ENCODE results near the gene ZNF511.

ZNF511 gene

GRCh38 chr10:133355991-133356390 lies 47.3 kb downstream of the ZNF511 start:
- Histone ChIP-seq H3K23ac (ENCODE audit: low read length) (no peak overlapping the region), H3K79me2 (ENCODE audit: control insufficient read depth, insufficient read depth, low read length, poor library complexity) (peaks cover 4% of the 10 kb centered on the region), H3K18ac (ENCODE audit: low read length) (no peak overlapping the region), H3K9me3 (ENCODE audit: insufficient read depth, low read depth, low read length) (no peaks in the 10 kb centered on the region), H2AFZ (ENCODE audit: insufficient read depth, low read length, poor library complexity) (no peak overlapping the region), H3K14ac (ENCODE audit: low read length) (no peak overlapping the region), H3K4me2 (ENCODE audit: low read length) (no peak overlapping the region), H2AK5ac (ENCODE audit: low read length) (no peak overlapping the region), H3K4me1 (ENCODE audit: control insufficient read depth in 1 of 2, insufficient read depth in 2 of 2, low read length in 2 of 2) (peaks cover 8 to 9% of the 10 kb centered on the region in 2 experiments), H3K27ac (ENCODE audit: low read depth, low read length) (no peak overlapping the region), H2BK120ac (ENCODE audit: insufficient read depth, low read length, poor library complexity) (no peak overlapping the region), H3K4ac (ENCODE audit: low read depth, low read length) (no peak overlapping the region), H3K36me3 (ENCODE audit: control insufficient read depth in 1 of 2, insufficient read depth in 2 of 2, low read length in 2 of 2) (peaks cover 4% of the 10 kb centered on the region in 2 experiments), H3K27me3 (ENCODE audit: insufficient read depth, low read length) (no peaks in the 10 kb centered on the region), H2BK5ac (ENCODE audit: low read depth, low read length, poor library complexity) (no peak overlapping the region), H3K79me1 (ENCODE audit: low read length) (peaks cover 6% of the 10 kb centered on the region), H4K91ac (ENCODE audit: low read depth, low read length) (no peak overlapping the region), H3K4me3 (ENCODE audit: low read depth, low read length) (no peak overlapping the region), H2BK12ac (ENCODE audit: low read length) (no peak overlapping the region), H3K9ac (ENCODE audit: low read length) (no peak overlapping the region), H4K12ac (ENCODE audit: low read depth, low read length) (no peak overlapping the region), H4K8ac (ENCODE audit: low read depth, low read length) (no peak overlapping the region)
- no CpG with 5 or more reads among the region's 3 CpGs for WGBS (ENCODE audit: extremely low coverage, insufficient coverage, insufficient read length)
- DNase-seq = no peak

GRCh38 chr10:133356549-133357284 lies 48.0 kb downstream of the ZNF511 start:
- DNase-seq = no peak
- peak overlapping the region; percentile 60 for H3K14ac ChIP-seq (ENCODE audit: low read length)

GRCh38 chr10:133357285-133358161 lies 48.8 kb downstream of the ZNF511 start, which contains the start of gene FUOM:
Gene FUOM (minus strand): TSS chr10:133358019. CDS start chr10:133358007, 12 bp downstream.
- peak within 1 kb of the TSS; percentile 10 for H2AK5ac ChIP-seq (ENCODE audit: low read length)
- no peak within 1 kb of the TSS for H3K4ac ChIP-seq (ENCODE audit: low read depth, low read length)
- peaks cover 8 to 9% of the 10 kb centered on the region in 2 experiments for H3K4me1 ChIP-seq (ENCODE audit: control insufficient read depth in 1 of 2, insufficient read depth in 2 of 2, low read length in 2 of 2)
- peak within 1 kb of the TSS; percentile 76 for H3K14ac ChIP-seq (ENCODE audit: low read length)
- H4K12ac ChIP-seq (ENCODE audit: low read depth, low read length) = peak within 1 kb of the TSS; percentile 47
- H2BK120ac ChIP-seq (ENCODE audit: insufficient read depth, low read length, poor library complexity) = peak within 1 kb of the TSS; percentile 65
- peak within 1 kb of the TSS; percentile 85 for H3K18ac ChIP-seq (ENCODE audit: low read length)
- H3K4me2 ChIP-seq (ENCODE audit: low read length) = peak within 1 kb of the TSS; percentile 76
- H3K27ac ChIP-seq (ENCODE audit: low read depth, low read length) = no peak within 1 kb of the TSS
- peaks cover 4% of the 10 kb centered on the region for H3K79me2 ChIP-seq (ENCODE audit: control insufficient read depth, insufficient read depth, low read length, poor library complexity)
- H3K4me3 ChIP-seq (ENCODE audit: low read depth, low read length) = peak within 1 kb of the TSS; percentile 74
- WGBS (ENCODE audit: extremely low coverage, insufficient coverage, insufficient read length) = no CpG with 5 or more reads among the region's 83 CpGs
- no peak within 1 kb of the TSS for H2BK12ac ChIP-seq (ENCODE audit: low read length)
- no peak within 1 kb of the TSS for H3K23ac ChIP-seq (ENCODE audit: low read length)
- peak within 1 kb of the TSS; percentile 63 for H3K9ac ChIP-seq (ENCODE audit: low read length)
- H2BK5ac ChIP-seq (ENCODE audit: low read depth, low read length, poor library complexity) = no peak within 1 kb of the TSS
- H3K36me3 ChIP-seq (ENCODE audit: control insufficient read depth in 1 of 2, insufficient read depth in 2 of 2, low read length in 2 of 2) = peaks cover 11 to 14% of the 10 kb centered on the region in 2 experiments
- peak within 1 kb of the TSS; percentile 90 for H4K8ac ChIP-seq (ENCODE audit: low read depth, low read length)
- peak within 1 kb of the TSS; percentile 76 for H4K91ac ChIP-seq (ENCODE audit: low read depth, low read length)
- H3K9me3 ChIP-seq (ENCODE audit: insufficient read depth, low read depth, low read length) = peaks cover 2% of the 10 kb centered on the region
- H3K79me1 ChIP-seq (ENCODE audit: low read length) = peaks cover 6% of the 10 kb centered on the region
- DNase-seq = peak in 1 of 2 donors; percentile 17
- peak within 1 kb of the TSS; percentile 51 for H2AFZ ChIP-seq (ENCODE audit: insufficient read depth, low read length, poor library complexity)
- no peaks in the 10 kb centered on the region for H3K27me3 ChIP-seq (ENCODE audit: insufficient read depth, low read length)

More at GRCh38 chr10:133356549-133357284, 48.0 kb downstream of the ZNF511 start:
- Histone ChIP-seq H4K12ac (ENCODE audit: low read depth, low read length) (no peak overlapping the region), H3K4me1 (ENCODE audit: control insufficient read depth in 1 of 2, insufficient read depth in 2 of 2, low read length in 2 of 2) (peaks cover 8 to 9% of the 10 kb centered on the region in 2 experiments), H2AK5ac (ENCODE audit: low read length) (peak overlapping the region; percentile 10), H3K79me1 (ENCODE audit: low read length) (peaks cover 6% of the 10 kb centered on the region), H3K18ac (ENCODE audit: low read length) (peak overlapping the region; percentile 22), H2BK5ac (ENCODE audit: low read depth, low read length, poor library complexity) (no peak overlapping the region), H2AFZ (ENCODE audit: insufficient read depth, low read length, poor library complexity) (peak overlapping the region; percentile 51), H4K8ac (ENCODE audit: low read depth, low read length) (peak overlapping the region; percentile 2), H3K9me3 (ENCODE audit: insufficient read depth, low read depth, low read length) (peaks cover under 1% of the 10 kb centered on the region), H3K9ac (ENCODE audit: low read length) (no peak overlapping the region), H3K79me2 (ENCODE audit: control insufficient read depth, insufficient read depth, low read length, poor library complexity) (peaks cover 4% of the 10 kb centered on the region), H3K27me3 (ENCODE audit: insufficient read depth, low read length) (no peaks in the 10 kb centered on the region), H4K91ac (ENCODE audit: low read depth, low read length) (peak overlapping the region; percentile 76), H3K4ac (ENCODE audit: low read depth, low read length) (no peak overlapping the region), H2BK12ac (ENCODE audit: low read length) (no peak overlapping the region), H3K36me3 (ENCODE audit: control insufficient read depth in 1 of 2, insufficient read depth in 2 of 2, low read length in 2 of 2) (peaks cover 4 to 6% of the 10 kb centered on the region in 2 experiments), H3K4me2 (ENCODE audit: low read length) (peak overlapping the region; percentile 76), H3K4me3 (ENCODE audit: low read depth, low read length) (peak overlapping the region; percentile 74), H3K27ac (ENCODE audit: low read depth, low read length) (no peak overlapping the region), H2BK120ac (ENCODE audit: insufficient read depth, low read length, poor library complexity) (no peak overlapping the region), H3K23ac (ENCODE audit: low read length) (no peak overlapping the region)
- no CpG with 5 or more reads among the region's 27 CpGs for WGBS (ENCODE audit: extremely low coverage, insufficient coverage, insufficient read length)

DNA sequence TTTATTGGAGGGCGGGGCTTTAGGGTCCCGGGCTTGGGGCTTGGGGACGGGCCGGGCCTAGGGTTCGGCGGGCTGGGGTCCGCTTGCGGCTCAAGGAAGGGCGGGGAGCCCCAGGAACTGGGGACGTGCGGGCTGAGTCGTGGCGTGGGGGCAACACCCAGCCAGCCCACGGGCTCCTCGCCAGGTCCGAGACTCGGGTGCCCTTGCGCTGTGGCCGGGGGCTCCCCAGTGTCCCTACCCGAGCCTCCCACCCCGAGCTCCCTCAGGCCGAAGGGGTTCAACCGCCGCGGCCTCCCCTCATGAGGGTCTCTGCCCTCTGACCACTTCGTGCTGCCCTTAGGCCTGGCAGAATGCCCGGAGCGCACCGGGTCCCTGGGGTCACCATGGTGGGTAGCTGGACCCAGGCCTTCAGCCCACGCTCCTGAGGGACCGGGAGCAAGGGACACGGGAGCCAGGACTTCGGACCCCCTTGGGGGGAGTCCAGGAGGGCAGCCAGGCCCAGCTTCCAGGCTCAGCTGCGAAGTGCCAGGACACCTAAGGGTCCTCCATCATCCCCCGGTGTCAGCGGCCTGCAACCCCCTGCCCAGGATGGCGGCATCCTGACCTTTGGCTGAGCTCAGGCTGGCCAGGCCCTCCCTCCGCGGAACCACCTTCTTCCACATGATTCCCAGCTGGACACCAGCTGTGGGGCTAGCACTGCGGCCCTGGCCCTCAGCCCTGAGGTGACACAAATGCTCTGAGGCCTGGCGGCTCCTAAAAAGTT lies 49.6 kb downstream of the ZNF511 start:
- Histone ChIP-seq H2BK120ac (ENCODE audit: insufficient read depth, low read length, poor library complexity) (no peak overlapping the region), H2AK5ac (ENCODE audit: low read length) (no peak overlapping the region), H3K14ac (ENCODE audit: low read length) (no peak overlapping the region), H3K79me1 (ENCODE audit: low read length) (peaks cover 6% of the 10 kb centered on the region), H2BK12ac (ENCODE audit: low read length) (no peak overlapping the region), H3K4me3 (ENCODE audit: low read depth, low read length) (no peak overlapping the region), H3K9ac (ENCODE audit: low read length) (no peak overlapping the region), H4K8ac (ENCODE audit: low read depth, low read length) (no peak overlapping the region), H3K36me3 (ENCODE audit: control insufficient read depth in 1 of 2, insufficient read depth in 2 of 2, low read length in 2 of 2) (peaks cover 19 to 20% of the 10 kb centered on the region in 2 experiments), H4K12ac (ENCODE audit: low read depth, low read length) (no peak overlapping the region), H3K27me3 (ENCODE audit: insufficient read depth, low read length) (no peaks in the 10 kb centered on the region), H3K4me2 (ENCODE audit: low read length) (no peak overlapping the region), H3K23ac (ENCODE audit: low read length) (no peak overlapping the region), H2AFZ (ENCODE audit: insufficient read depth, low read length, poor library complexity) (no peak overlapping the region), H3K4ac (ENCODE audit: low read depth, low read length) (no peak overlapping the region), H3K9me3 (ENCODE audit: insufficient read depth, low read depth, low read length) (peaks cover 2% of the 10 kb centered on the region), H4K91ac (ENCODE audit: low read depth, low read length) (no peak overlapping the region), H3K4me1 (ENCODE audit: control insufficient read depth in 1 of 2, insufficient read depth in 2 of 2, low read length in 2 of 2) (peaks cover 8 to 9% of the 10 kb centered on the region in 2 experiments), H3K18ac (ENCODE audit: low read length) (no peak overlapping the region), H3K79me2 (ENCODE audit: control insufficient read depth, insufficient read depth, low read length, poor library complexity) (peaks cover 4% of the 10 kb centered on the region), H3K27ac (ENCODE audit: low read depth, low read length) (no peak overlapping the region), H2BK5ac (ENCODE audit: low read depth, low read length, poor library complexity) (no peak overlapping the region)
- WGBS (ENCODE audit: extremely low coverage, insufficient coverage, insufficient read length) = no CpG with 5 or more reads among the region's 41 CpGs
- DNase-seq = no peak

Measured in trophoblast cell (in vitro differentiated cells and primary cell).